ENCODE results near the gene NUF2. TPM values are rescaled to one million over a fixed set of nuclear protein-coding genes. Genes with fewer than 3 reads are reported as not detected.

Gene NUF2
- total and polyA plus RNA-seq, 2 donors (not counting 3 experiments of a cell fraction or from before 2014, with no cell fraction given) = 14.3 to 38.6 TPM

- Histone ChIP-seq H3K9me1 (replicated peaks; ENCODE audit: control insufficient read depth, extremely low read depth, insufficient read depth, low read length) (no peaks in the 10 kb centered on the region), H3K9ac (replicated peaks; ENCODE audit: extremely low read depth, insufficient read depth, low read length) (no peak overlapping the region), H3K27ac (ENCODE audit: insufficient read depth, low read depth, low read length) (no peak overlapping the region), H3K27me3 (ENCODE audit: control insufficient read depth in 2 of 2, insufficient read depth in 2 of 2, low read length in 2 of 2) (no peaks in the 10 kb centered on the region), H3K4me2 (ENCODE audit: insufficient read depth, low read length) (no peak overlapping the region), H2AFZ (ENCODE audit: low read depth, low read length) (no peak overlapping the region), H3K79me2 (ENCODE audit: control insufficient read depth, insufficient read depth, low read length) (no peaks in the 10 kb centered on the region), H3K4me3 (replicated peaks in 1 of 3; ENCODE audit: insufficient read depth in 1 of 3, low read depth in 1 of 3, low read length in 3 of 3) (no peak overlapping the region), H4K20me1 (replicated peaks; ENCODE audit: control insufficient read depth, extremely low read depth, insufficient read depth, low read length) (no peaks in the 10 kb centered on the region), H3K36me3 (ENCODE audit: control insufficient read depth in 2 of 2, extremely low read depth in 1 of 2, insufficient read depth in 2 of 2, low read length in 2 of 2) (no peaks in the 10 kb centered on the region), H3K9me3 (replicated peaks; ENCODE audit: control insufficient read depth, insufficient read depth, low read length) (no peaks in the 10 kb centered on the region), H3K4me1 (ENCODE audit: control insufficient read depth, extremely low read depth, insufficient read depth, low read length) (no peaks in the 10 kb centered on the region)
- CTCF ChIA-PET = no interaction called here
- dilution Hi-C loops (cut with MboI; ENCODE audit: extremely low pct_ligation_motif_present, low sequenced_read_pairs) (no loop called here), intact Hi-C loops (cut with micrococcal nuclease) (no loop called here)
- TF ChIP-seq FOS (IDR thresholded peaks at IDR 0.05; ENCODE audit: borderline replicate concordance, insufficient read depth, low read length) (no peak), EZH2 (IDR thresholded peaks at IDR 0.05; ENCODE audit: borderline replicate concordance, low read depth, low read length, severe bottlenecking) (no peak), MYC (IDR thresholded peaks at IDR 0.05; ENCODE audit: low read depth, low read length) (no peak), JUN (IDR thresholded peaks at IDR 0.05; ENCODE audit: borderline replicate concordance, insufficient read depth, insufficient read length, low read depth) (no peak), GATA2 (IDR thresholded peaks at IDR 0.05; ENCODE audit: insufficient read depth, insufficient read length, low read depth, low read length) (no peak), POLR2A (IDR thresholded peaks at IDR 0.05; ENCODE audit: low read depth, low read length) (no peak), POLR2AphosphoS5 (IDR thresholded peaks at IDR 0.05; ENCODE audit: insufficient read depth, low read depth, low read length) (no peak)
- TF ChIP-seq, protein P1, sequence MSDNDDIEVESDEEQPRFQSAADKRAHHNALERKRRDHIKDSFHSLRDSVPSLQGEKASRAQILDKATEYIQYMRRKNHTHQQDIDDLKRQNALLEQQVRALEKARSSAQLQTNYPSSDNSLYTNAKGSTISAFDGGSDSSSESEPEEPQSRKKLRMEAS (IDR thresholded peaks at IDR 0.05; ENCODE audit: insufficient read depth, insufficient read length) = no peak
- TF ChIP-seq, protein P2, sequence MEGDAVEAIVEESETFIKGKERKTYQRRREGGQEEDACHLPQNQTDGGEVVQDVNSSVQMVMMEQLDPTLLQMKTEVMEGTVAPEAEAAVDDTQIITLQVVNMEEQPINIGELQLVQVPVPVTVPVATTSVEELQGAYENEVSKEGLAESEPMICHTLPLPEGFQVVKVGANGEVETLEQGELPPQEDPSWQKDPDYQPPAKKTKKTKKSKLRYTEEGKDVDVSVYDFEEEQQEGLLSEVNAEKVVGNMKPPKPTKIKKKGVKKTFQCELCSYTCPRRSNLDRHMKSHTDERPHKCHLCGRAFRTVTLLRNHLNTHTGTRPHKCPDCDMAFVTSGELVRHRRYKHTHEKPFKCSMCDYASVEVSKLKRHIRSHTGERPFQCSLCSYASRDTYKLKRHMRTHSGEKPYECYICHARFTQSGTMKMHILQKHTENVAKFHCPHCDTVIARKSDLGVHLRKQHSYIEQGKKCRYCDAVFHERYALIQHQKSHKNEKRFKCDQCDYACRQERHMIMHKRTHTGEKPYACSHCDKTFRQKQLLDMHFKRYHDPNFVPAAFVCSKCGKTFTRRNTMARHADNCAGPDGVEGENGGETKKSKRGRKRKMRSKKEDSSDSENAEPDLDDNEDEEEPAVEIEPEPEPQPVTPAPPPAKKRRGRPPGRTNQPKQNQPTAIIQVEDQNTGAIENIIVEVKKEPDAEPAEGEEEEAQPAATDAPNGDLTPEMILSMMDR (IDR thresholded peaks at IDR 0.05; ENCODE audit: extremely low read depth in 1 of 2, insufficient read depth in 1 of 2, low read depth in 1 of 2, low read length in 2 of 2) = no peak
- POLR2A ChIA-PET = no interaction called here
- FAIRE-seq = no peak
- BruUV-seq (replicated peaks) = no TSS peak
- DNase-seq (ENCODE audit: low read depth, low spot score) = no peak
Measured at GRCh38 chr1:163399001-163399400, 77.2 kb downstream of the NUF2 start.
